IPS-20b (cell line): Measurements from ENCODE around the gene CFAP46.

Source experiments
- H3K27ac ChIP-seq: one replicate; pipeline ENCODE4 v1.5.1; 2013; ENCODE audit warnings: low read length
- H3K27me3 ChIP-seq: 2 replicates; pipeline ENCODE4 v1.6.1; 2013; ENCODE audit warnings: mild to moderate bottlenecking, low read length, inconsistent platforms; ENCODE audit not compliant: insufficient read depth
- H3K36me3 ChIP-seq: 2 replicates; pipeline ENCODE4 v1.6.1; 2013; ENCODE audit warnings: low read depth, mild to moderate bottlenecking, inconsistent platforms, low read length, moderate library complexity; ENCODE audit not compliant: insufficient read depth
- H3K4me1 ChIP-seq: 2 replicates; pipeline ENCODE4 v1.6.1; 2013; ENCODE audit warnings: mild to moderate bottlenecking, control low read depth, inconsistent platforms, low read length, moderate library complexity; ENCODE audit not compliant: insufficient read depth
- H3K4me3 ChIP-seq: 2 replicates; pipeline ENCODE4 v1.5.1; 2013; ENCODE audit warnings: mild to moderate bottlenecking, low read length, inconsistent platforms
- H3K9ac ChIP-seq: 2 replicates; pipeline ENCODE4 v1.6.1; 2013; ENCODE audit warnings: low read depth, mild to moderate bottlenecking, inconsistent platforms, low read length, moderate library complexity
- H3K9me3 ChIP-seq: 2 replicates; pipeline ENCODE4 v1.6.1; 2013; ENCODE audit warnings: mild to moderate bottlenecking, low read depth, low read length, inconsistent platforms; ENCODE audit not compliant: insufficient read depth

Gene CFAP46

DNA sequence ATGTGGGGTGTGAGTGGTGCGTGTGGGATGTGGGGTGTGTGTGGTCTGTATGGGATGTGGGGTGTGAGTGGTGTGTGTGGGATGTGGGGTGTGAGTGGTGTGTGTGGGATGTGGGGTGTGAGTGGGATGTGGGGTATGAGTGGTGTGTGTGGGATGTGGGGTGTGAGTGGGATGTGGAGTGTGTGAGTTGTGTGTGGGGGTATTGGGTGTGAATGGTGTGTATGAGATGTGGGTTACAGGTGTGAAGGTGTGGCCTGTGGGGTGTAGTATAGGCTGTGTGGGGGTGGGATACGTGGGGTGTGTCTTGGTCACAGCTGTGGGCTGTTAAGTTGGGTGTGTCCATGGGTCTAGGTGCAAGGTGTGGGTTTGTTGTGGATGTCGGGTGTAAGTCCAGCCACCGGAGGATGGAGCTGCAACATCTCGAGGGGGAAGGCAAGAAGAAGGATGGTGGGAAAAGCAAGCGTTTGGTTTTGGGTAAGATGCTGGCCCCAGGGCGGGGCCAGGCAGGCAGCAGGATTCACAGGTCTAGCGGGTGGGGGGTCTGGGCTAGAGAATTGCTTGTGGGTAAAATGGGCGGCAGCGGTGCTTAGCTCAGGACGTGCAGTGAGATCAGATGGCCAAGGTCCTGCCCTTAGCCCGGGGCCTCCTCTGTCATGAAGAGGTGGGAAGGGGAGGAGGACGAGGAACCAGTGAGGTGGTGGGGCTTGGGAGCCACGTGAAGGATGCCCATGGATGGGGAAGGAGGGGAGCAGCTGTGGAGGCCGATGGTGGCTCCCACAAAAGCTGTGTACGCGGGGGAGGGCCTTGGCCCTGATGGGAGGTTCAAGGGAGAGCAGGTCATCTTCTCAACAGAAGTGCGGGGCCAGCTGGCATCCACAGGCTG, 60.1 kb downstream of the CFAP46 start:
- H3K27me3 ChIP-seq: no peaks in the 10 kb centered on the region
- H3K9me3 ChIP-seq: no peaks in the 10 kb centered on the region
- no peaks in the 10 kb centered on the region for H3K36me3 ChIP-seq
- H3K4me1 ChIP-seq: no peaks in the 10 kb centered on the region
- no peak overlapping the region for H3K4me3 ChIP-seq
- no peak overlapping the region for H3K27ac ChIP-seq
- no peak overlapping the region for H3K9ac ChIP-seq

- Histone ChIP-seq H3K9ac (no peak overlapping the region), H3K36me3 (no peaks in the 10 kb centered on the region), H3K27me3 (no peaks in the 10 kb centered on the region), H3K4me3 (no peak overlapping the region), H3K27ac (no peak overlapping the region), H3K4me1 (no peaks in the 10 kb centered on the region), H3K9me3 (no peaks in the 10 kb centered on the region)
Observed at GRCh38 chr10:132881186-132881920, 61.0 kb downstream of the CFAP46 start.

DNA sequence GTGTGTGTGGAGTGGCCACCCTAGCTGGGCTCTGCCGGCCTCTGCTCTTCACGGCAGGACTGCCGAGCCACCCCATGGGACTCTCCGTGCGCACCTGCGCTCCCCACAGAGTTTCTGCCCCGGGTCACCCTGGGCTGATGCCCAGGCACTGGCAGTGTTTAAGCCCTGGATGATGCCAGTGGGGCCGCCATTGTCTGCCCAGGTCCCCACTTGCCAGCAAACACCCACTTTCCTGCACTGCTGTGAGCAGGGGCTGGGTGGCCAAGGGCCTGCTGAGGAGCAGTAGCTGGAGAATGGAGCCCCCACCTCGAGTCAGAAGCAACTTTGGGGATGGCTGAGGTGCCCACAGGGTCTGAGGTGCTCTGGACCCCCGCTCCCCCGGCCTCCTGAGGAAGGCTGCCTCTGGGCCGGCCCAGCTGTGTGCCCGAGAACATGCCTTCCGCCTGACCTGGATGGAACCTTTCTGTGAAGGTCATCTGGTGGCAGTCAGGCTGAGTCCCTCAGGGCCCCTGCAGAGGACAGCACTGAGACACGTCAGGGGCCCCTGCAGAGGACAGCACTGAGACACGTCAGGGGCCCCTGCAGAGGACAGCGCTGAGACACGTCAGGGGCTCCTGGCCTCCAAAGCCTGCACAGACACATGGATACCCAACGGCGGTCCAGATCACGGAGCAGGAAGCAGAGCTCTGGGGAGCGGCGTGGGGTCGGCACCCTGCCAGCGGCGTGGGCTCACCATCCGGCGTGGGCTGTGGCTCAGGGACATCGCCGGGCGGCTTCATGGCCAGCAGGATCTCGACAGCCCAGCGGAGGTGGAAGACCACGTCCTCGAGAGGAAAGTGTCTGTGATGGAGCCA, 62.0 kb downstream of the CFAP46 start:
- Histone ChIP-seq H3K9ac (no peak overlapping the region), H3K4me1 (no peaks in the 10 kb centered on the region), H3K36me3 (no peaks in the 10 kb centered on the region), H3K27me3 (no peaks in the 10 kb centered on the region), H3K4me3 (no peak overlapping the region), H3K9me3 (peaks cover 4% of the 10 kb centered on the region; the same call in 1 of the 2 replicates), H3K27ac (no peak overlapping the region)

GRCh38 chr10:132879408-132880127, 62.8 kb downstream of the CFAP46 start:
- Histone ChIP-seq H3K4me3 (no peak overlapping the region), H3K27me3 (no peaks in the 10 kb centered on the region)

DNA sequence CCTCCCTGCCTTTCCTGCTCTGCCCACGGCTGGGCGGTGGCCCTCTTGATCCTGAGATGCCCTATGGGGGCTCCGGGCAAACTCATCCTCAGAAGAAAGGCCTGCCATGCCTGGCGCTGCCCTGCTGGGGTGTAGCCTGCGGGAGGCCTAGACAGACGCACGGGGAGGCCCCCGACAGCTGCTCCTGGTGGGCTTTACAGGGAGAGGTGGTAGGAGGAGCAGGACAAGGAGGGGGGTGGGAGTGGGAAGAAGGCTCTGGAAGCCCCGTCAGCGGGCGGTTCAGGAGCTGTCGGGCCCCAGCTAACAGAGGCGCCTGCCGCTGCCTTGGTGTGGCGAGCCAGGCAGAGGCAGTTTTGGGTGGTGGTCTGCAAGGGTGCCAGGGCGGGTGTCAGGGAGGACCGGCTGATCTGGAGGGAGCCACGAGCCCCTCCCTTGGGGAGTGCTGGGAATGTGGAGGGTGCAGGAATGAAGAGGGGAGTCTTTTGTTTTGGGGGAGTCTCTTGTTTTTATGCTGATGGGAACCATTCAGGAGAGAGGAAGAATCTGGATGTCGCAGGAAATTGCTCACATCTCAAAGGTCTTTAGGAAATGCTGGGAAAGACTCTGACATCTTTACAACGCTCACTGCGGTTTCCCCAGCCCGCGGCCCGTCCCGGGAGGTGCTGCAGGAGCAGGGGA, 63.5 kb downstream of the CFAP46 start:
- Histone ChIP-seq H3K27me3 (no peaks in the 10 kb centered on the region), H3K36me3 (no peaks in the 10 kb centered on the region), H3K9ac (no peak overlapping the region), H3K9me3 (peaks cover 7% of the 10 kb centered on the region; the same call in 1 of the 2 replicates), H3K27ac (no peak overlapping the region), H3K4me3 (no peak overlapping the region), H3K4me1 (no peaks in the 10 kb centered on the region)

More at GRCh38 chr10:132879408-132880127, 62.8 kb downstream of the CFAP46 start:
- H3K9ac ChIP-seq: no peak overlapping the region
- H3K4me1 ChIP-seq: no peaks in the 10 kb centered on the region
- no peak overlapping the region for H3K27ac ChIP-seq
- H3K36me3 ChIP-seq: no peaks in the 10 kb centered on the region
- peaks cover 7% of the 10 kb centered on the region; the same call in 1 of the 2 replicates for H3K9me3 ChIP-seq

GRCh38 chr10:132878091-132878729, 64.2 kb downstream of the CFAP46 start:
- peaks cover 7% of the 10 kb centered on the region; the same call in 1 of the 2 replicates for H3K9me3 ChIP-seq
- no peak overlapping the region for H3K9ac ChIP-seq
- no peak overlapping the region for H3K27ac ChIP-seq
- no peak overlapping the region for H3K4me3 ChIP-seq
- H3K36me3 ChIP-seq: no peaks in the 10 kb centered on the region
- no peaks in the 10 kb centered on the region for H3K4me1 ChIP-seq
- H3K27me3 ChIP-seq: no peaks in the 10 kb centered on the region

DNA sequence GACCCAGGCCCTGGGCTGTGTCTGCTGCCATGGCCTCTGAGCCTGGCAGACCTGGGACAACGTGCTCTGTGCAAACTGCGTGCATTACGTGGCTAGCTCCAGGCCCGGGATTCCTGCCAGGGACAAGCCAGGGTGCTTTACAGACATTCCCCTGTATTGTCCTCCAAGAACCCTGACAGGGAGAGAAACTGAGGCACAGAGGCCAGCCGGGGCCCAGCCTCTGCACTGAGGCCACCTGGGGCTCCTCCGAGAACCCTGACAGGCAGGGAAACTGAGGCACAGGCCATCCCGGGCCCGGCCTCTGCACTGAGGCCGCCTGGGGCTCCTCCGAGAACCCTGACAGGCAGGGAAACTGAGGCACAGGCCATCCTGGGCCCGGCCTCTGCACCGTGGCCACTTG, 64.9 kb downstream of the CFAP46 start:
- Histone ChIP-seq H3K36me3 (no peaks in the 10 kb centered on the region), H3K4me1 (no peaks in the 10 kb centered on the region), H3K27ac (no peak overlapping the region), H3K9me3 (peaks cover 7% of the 10 kb centered on the region; the same call in 1 of the 2 replicates), H3K4me3 (no peak overlapping the region), H3K27me3 (no peaks in the 10 kb centered on the region), H3K9ac (no peak overlapping the region)

- Histone ChIP-seq H3K27ac (no peak overlapping the region), H3K4me3 (no peak overlapping the region), H3K9ac (no peak overlapping the region), H3K9me3 (peaks cover 7% of the 10 kb centered on the region; the same call in 1 of the 2 replicates), H3K36me3 (no peaks in the 10 kb centered on the region), H3K4me1 (no peaks in the 10 kb centered on the region), H3K27me3 (no peaks in the 10 kb centered on the region)
Observed at GRCh38 chr10:132876993-132877431, 65.4 kb downstream of the CFAP46 start.

DNA sequence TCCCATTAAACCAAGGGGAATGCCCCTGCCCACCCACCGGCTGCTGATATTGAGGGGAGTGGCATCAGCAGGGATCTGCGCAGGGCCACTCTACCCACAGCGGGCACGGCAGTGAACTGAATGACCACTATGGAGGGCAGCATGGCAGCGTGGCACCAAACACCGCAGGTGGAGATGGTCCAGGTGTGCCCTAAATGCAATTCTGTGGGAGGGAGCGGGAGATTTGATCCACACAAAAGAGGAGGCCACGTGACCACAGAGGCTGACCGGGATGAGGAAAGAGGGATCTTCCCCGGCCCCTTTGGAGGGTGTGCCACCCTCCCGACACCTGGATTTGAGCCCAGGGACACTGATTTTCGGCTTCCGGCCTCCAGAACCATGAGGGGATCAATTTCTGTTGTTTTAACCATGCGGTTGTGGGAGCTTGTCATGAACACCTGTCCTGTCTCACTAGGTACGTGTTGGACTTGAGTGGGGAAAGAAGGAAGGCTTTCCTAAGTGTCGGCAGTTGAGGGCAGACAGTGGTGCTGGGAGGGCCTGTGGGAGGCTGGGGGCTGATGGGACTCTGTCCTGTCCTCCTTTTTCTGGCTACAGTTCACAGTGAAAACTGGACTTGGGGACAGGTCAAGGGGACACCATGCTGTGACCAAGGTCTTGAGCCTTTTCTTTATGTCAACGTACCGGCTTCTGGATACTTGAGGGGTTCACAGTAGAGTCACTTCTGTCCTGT, 66.1 kb downstream of the CFAP46 start:
- Histone ChIP-seq H3K9me3 (peaks cover 7% of the 10 kb centered on the region; the same call in 1 of the 2 replicates), H3K4me3 (no peak overlapping the region), H3K4me1 (no peaks in the 10 kb centered on the region), H3K27ac (no peak overlapping the region), H3K36me3 (no peaks in the 10 kb centered on the region), H3K27me3 (no peaks in the 10 kb centered on the region), H3K9ac (no peak overlapping the region)

- Histone ChIP-seq H3K9me3 (peaks cover 7% of the 10 kb centered on the region; the same call in 1 of the 2 replicates), H3K27me3 (no peaks in the 10 kb centered on the region), H3K36me3 (no peaks in the 10 kb centered on the region), H3K4me1 (no peaks in the 10 kb centered on the region), H3K9ac (no peak overlapping the region), H3K4me3 (no peak overlapping the region), H3K27ac (no peak overlapping the region)
Observed at GRCh38 chr10:132875435-132875834, 66.9 kb downstream of the CFAP46 start.
